Osteocyte (in vitro differentiated cells): Measurements from ENCODE around the gene MSL3. TPM values are rescaled to one million over a fixed set of nuclear protein-coding genes. Genes with fewer than 3 reads are reported as not detected.

Experiments used
- DNase-seq: peaks from one replicate; pipeline ENCODE4 v3.0.0; 2021; ENCODE audit warnings: mixed read lengths; ENCODE audit not compliant: unreplicated experiment; ENCODE audit errors: extremely low spot score
- H3K27ac Mint-ChIP-seq: one replicate; pipeline ENCODE4 v1.8.0; 2021; ENCODE audit warnings: mild to moderate bottlenecking, mixed read lengths; ENCODE audit not compliant: unreplicated experiment
- H3K27me3 Mint-ChIP-seq: one replicate; pipeline ENCODE4 v1.8.0; 2021; ENCODE audit warnings: mixed read lengths; ENCODE audit not compliant: unreplicated experiment
- H3K36me3 Mint-ChIP-seq: one replicate; pipeline ENCODE4 v1.8.0; 2021; ENCODE audit warnings: mixed read lengths; ENCODE audit not compliant: unreplicated experiment
- H3K4me1 Mint-ChIP-seq: one replicate; pipeline ENCODE4 v1.8.0; 2021; ENCODE audit warnings: mixed read lengths; ENCODE audit not compliant: unreplicated experiment
- H3K4me3 Mint-ChIP-seq: one replicate; pipeline ENCODE4 v1.8.0; 2021; ENCODE audit warnings: mild to moderate bottlenecking, moderate library complexity, mixed read lengths; ENCODE audit not compliant: unreplicated experiment
- H3K9me3 Mint-ChIP-seq: one replicate; pipeline ENCODE4 v1.8.0; 2021; ENCODE audit warnings: mixed read lengths; ENCODE audit not compliant: unreplicated experiment
- total RNA-seq: library from RNA; stranded (reverse); gene quantifications from 2 replicates; pipeline ENCODE4 v1.2.1, GENCODE V29; 2021
- TF ChIP-seq, protein P1 (sequence below): fragments of 200-600 bp; sonication (generic); IDR thresholded peaks from 2 replicates; pipeline ENCODE4 v1.5.0; 2021; ENCODE audit warnings: antibody characterized with exemption, mild to moderate bottlenecking, moderate library complexity

Gene MSL3
- total RNA-seq, 1 donor from 2014 or later = 27.8 TPM

GRCh38 chrX:11781133-11781532 lies 23.1 kb downstream of the MSL3 start:
- no peak for DNase-seq
- no peaks in the 10 kb centered on the region for H3K4me1 Mint-ChIP-seq
- TF ChIP-seq, protein P1, sequence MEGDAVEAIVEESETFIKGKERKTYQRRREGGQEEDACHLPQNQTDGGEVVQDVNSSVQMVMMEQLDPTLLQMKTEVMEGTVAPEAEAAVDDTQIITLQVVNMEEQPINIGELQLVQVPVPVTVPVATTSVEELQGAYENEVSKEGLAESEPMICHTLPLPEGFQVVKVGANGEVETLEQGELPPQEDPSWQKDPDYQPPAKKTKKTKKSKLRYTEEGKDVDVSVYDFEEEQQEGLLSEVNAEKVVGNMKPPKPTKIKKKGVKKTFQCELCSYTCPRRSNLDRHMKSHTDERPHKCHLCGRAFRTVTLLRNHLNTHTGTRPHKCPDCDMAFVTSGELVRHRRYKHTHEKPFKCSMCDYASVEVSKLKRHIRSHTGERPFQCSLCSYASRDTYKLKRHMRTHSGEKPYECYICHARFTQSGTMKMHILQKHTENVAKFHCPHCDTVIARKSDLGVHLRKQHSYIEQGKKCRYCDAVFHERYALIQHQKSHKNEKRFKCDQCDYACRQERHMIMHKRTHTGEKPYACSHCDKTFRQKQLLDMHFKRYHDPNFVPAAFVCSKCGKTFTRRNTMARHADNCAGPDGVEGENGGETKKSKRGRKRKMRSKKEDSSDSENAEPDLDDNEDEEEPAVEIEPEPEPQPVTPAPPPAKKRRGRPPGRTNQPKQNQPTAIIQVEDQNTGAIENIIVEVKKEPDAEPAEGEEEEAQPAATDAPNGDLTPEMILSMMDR = no peak
- H3K9me3 Mint-ChIP-seq = no peaks in the 10 kb centered on the region
- no peak overlapping the region for H3K4me3 Mint-ChIP-seq
- no peaks in the 10 kb centered on the region for H3K36me3 Mint-ChIP-seq
- no peak overlapping the region for H3K27ac Mint-ChIP-seq
- H3K27me3 Mint-ChIP-seq = no peaks in the 10 kb centered on the region

GRCh38 chrX:11781734-11782370 lies 23.8 kb downstream of the MSL3 start:
- Mint-ChIP-seq H3K4me3 (no peak overlapping the region), H3K27me3 (peaks cover 1% of the 10 kb centered on the region), H3K27ac (no peak overlapping the region), H3K9me3 (no peaks in the 10 kb centered on the region), H3K36me3 (no peaks in the 10 kb centered on the region), H3K4me1 (no peaks in the 10 kb centered on the region)
- no peak for DNase-seq
- TF ChIP-seq, protein P1 = no peak

DNA sequence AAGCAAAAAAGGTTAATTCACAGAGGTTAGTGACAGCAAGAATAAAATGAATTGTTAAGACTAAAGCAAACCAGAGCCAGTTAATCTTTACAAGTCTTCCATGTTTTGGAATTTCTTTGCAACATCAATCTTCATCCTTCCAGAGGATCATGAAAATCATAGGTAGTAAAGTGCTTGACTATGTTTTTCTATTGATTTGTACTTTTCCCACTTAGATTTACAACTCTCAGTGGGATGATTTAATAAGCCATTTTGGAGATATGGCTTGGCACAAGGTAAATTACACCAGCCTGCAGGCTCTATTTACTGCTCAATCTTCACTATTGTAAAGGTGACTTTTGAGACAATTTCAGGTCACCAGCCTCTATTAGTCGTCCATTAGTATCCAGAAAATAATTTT lies 26.5 kb downstream of the MSL3 start:
- no peak for DNase-seq
- Mint-ChIP-seq H3K4me1 (peaks cover 2% of the 10 kb centered on the region), H3K36me3 (no peaks in the 10 kb centered on the region), H3K27ac (no peak overlapping the region), H3K27me3 (peaks cover 4% of the 10 kb centered on the region), H3K9me3 (no peaks in the 10 kb centered on the region), H3K4me3 (no peak overlapping the region)
- TF ChIP-seq, protein P1 = no peak

GRCh38 chrX:11786862-11787261 lies 28.8 kb downstream of the MSL3 start:
- TF ChIP-seq, protein P1 = no peak
- Mint-ChIP-seq H3K36me3 (no peaks in the 10 kb centered on the region), H3K9me3 (no peaks in the 10 kb centered on the region), H3K27ac (no peak overlapping the region), H3K4me3 (no peak overlapping the region), H3K27me3 (peaks cover 4% of the 10 kb centered on the region), H3K4me1 (peaks cover 2% of the 10 kb centered on the region)
- DNase-seq = no peak

- TF ChIP-seq, protein P1 = peak; percentile 56
- H3K27me3 Mint-ChIP-seq = peaks cover 4% of the 10 kb centered on the region
- no peak for DNase-seq
- no peak overlapping the region for H3K27ac Mint-ChIP-seq
- H3K9me3 Mint-ChIP-seq = no peaks in the 10 kb centered on the region
- H3K4me3 Mint-ChIP-seq = no peak overlapping the region
- no peaks in the 10 kb centered on the region for H3K36me3 Mint-ChIP-seq
- peaks cover 2% of the 10 kb centered on the region for H3K4me1 Mint-ChIP-seq
These were observed 29.5 kb downstream of the MSL3 start for GRCh38 chrX:11787564-11787963.
